ENCODE measurements around the gene SH3BP5L.

DNA sequence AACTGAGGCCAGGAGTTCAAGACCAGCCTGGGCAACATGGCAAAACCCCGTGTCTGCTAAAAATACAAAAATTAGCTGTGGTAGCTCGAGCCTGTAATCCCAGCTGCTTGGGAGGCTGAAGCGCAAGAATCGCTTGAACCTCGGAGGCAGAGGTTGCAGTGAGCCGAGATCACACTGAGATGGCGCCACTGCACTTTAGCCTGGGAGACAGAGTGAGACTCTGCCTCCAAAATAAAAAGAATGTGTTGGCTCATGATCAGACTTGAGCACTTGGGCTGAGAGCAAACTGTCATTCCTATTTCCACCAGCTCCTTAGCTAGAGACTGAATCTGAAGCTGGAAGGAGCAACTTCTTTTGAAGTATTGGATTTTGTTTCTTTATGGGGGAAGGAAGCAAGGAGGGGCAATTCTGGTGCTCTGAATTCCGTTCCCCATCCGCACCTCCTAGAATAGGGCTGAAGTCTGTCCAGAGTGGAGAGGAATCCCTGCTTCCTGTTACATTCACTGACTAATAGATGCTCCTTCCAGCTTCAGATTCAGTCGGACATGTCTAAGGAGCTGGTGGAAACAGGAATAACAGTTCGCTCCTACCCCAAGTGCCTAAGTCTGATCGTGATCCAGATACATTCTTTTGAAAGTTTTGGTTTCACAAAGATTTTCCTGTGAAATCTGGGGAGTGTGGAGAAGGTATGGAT is 16.1 kb upstream of the SH3BP5L start:
- no peak for TF ChIP-seq REST (IDR thresholded peaks at IDR 0.05; ENCODE audit: insufficient read depth in 1 of 2, low read depth in 2 of 2, low read length in 2 of 2)
- TF ChIP-seq POLR2AphosphoS5 (IDR thresholded peaks at IDR 0.05; ENCODE audit: low read depth, low read length) = no peak
